Measurements from ENCODE around the gene CACYBP. TPM values are rescaled to one million over a fixed set of nuclear protein-coding genes. Genes with fewer than 3 reads are reported as not detected.

CACYBP gene
- total and polyA plus RNA-seq, 2 of the 8 experiments (the other 6 are each of a cell fraction or from before 2014, with no cell fraction given) = 28.3 to 247 TPM

GRCh38 chr1:174995121-174995520 is 4.6 kb upstream of the CACYBP start (continued):
- peak; percentile 62 for TF ChIP-seq CHD7 (IDR thresholded peaks at IDR 0.05; ENCODE audit: insufficient replicate concordance, low read length)
- no peak for TF ChIP-seq TEAD4 (IDR thresholded peaks at IDR 0.05; ENCODE audit: low read depth, low read length)
- no peak for TF ChIP-seq CHD1 (IDR thresholded peaks at IDR 0.05; ENCODE audit: low read depth, low read length)
- no peak for TF ChIP-seq SIN3A (conservative IDR thresholded peaks at IDR 0.05 in 1 of 2, IDR thresholded peaks at IDR 0.05 in 1 of 2; ENCODE audit: low read depth in 1 of 2, low read length in 2 of 2)
- TF ChIP-seq USF2 (IDR thresholded peaks at IDR 0.05; ENCODE audit: low read length) = no peak
- no peak for TF ChIP-seq CTCF (IDR thresholded peaks at IDR 0.05; ENCODE audit: control extremely low read depth in 1 of 3, insufficient read depth in 1 of 3, low read depth in 1 of 3, low read length in 3 of 3)
- TF ChIP-seq JUN (IDR thresholded peaks at IDR 0.05; ENCODE audit: low read depth, low read length) = no peak
- no peak for TF ChIP-seq CBX5 (IDR thresholded peaks at IDR 0.05; ENCODE audit: low read depth, low read length)
